HG03196 (cell line): Measurements from ENCODE around the gene AKAP12.

Experiments
- ATAC-seq: cut with Tn5 transposase; IDR thresholded peaks from one replicate; pipeline ENCODE4 v1.9.1; 2021; ENCODE audit not compliant: unreplicated experiment

The AKAP12 gene

DNA sequence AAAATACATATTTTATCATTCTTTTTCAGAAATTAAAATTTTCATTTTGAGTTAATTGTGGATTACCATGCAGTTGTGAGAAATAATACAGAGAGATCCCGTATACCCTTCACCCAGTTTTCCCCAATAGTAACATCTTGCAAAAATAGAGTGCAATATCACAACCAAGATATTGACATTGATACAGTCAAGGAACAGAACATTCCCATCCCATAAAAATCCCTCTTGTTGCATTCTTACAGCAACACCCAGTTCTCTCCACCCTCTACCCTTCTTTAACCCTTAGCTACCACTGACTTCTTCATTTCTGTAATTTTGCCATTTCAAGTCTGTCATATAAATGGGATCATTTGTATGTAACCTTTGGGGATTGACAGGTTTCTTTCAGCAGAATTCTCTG lies 6.9 kb upstream of the AKAP12 start:
- ATAC-seq: no peak

DNA sequence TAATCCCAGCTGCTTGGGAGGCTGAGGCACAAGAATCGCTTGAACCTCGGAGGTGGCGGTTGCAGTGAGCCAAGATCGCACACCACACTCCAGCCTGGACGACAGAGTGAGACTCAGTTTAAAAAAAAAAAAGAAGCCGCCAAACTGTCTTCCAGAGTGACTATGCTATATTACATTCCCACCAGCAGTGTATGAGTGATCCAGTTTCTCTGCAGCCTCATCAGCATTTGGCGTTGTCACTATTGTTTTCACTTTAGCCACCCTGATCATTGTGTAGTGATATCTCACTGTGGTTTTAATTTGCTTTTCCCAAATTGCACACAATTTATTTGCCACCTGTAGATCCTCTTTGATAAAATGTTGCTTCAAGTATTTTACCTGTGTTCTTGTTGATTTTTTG lies 6.0 kb upstream of the AKAP12 start:
- no peak for ATAC-seq

DNA sequence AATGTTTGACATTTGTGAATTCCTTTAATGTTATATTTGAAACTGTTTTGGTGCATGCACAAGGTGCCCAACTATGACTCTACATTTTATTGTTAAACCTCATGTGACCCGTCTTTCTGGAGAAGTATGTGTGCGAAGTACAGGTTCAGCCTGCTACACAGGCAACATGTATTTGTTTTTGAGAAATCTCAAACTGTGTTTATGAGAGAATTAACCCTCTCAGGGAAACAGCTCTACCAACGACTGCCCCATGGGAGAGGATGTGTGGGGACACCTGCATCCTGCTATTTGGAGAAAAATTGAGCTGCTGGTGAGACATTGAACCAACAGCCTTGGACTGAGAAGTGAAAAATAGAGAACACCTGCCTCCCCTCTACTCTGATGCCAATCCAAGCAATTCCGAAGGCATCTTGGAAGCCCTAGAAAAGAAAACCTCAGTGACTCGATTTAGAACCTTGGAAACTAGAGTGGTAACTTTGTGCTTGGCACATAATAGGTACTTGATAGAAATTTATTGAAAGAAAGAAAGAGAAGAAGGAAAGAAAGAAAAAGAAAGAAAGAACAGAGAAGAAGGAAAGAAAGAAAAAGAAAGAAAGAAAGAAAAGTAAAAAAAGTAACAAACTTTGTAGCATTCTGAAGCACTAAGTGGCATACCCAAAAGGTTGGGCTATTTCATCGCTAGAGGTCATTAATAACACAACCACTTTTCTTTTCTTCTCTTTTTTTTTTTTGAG lies 2.9 kb upstream of the AKAP12 start:
- no peak for ATAC-seq

DNA sequence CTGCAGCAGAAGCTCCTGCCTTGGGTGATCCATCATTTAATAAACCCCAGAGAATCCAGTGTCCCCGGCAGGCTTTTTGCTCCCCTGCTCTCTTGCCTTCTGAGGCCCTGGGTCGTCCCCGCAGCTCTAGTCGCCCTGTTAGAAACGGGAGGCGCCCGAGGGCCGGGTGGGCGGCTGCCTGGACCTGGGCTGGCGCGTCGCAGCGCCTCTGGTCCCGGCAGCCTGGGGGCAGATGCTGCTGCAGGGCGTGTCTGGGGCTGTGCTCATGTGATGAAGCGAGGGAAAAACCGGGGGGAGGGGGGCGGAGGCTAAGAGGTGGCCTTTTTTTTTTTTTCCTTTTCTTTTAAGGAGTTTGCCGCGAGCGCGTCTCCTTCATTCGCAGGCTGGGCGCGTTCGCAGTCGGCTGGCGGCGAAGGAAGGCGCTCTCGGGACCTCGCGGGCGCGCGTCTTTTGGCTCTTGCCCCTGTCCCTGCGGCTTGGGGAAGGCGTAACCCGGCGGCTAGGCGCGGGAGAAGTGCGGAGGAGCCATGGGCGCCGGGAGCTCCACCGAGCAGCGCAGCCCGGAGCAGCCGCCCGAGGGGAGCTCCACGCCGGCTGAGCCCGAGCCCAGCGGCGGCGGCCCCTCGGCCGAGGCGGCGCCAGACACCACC lies 394 bp downstream of the AKAP12 start:
- ATAC-seq: no peak

DNA sequence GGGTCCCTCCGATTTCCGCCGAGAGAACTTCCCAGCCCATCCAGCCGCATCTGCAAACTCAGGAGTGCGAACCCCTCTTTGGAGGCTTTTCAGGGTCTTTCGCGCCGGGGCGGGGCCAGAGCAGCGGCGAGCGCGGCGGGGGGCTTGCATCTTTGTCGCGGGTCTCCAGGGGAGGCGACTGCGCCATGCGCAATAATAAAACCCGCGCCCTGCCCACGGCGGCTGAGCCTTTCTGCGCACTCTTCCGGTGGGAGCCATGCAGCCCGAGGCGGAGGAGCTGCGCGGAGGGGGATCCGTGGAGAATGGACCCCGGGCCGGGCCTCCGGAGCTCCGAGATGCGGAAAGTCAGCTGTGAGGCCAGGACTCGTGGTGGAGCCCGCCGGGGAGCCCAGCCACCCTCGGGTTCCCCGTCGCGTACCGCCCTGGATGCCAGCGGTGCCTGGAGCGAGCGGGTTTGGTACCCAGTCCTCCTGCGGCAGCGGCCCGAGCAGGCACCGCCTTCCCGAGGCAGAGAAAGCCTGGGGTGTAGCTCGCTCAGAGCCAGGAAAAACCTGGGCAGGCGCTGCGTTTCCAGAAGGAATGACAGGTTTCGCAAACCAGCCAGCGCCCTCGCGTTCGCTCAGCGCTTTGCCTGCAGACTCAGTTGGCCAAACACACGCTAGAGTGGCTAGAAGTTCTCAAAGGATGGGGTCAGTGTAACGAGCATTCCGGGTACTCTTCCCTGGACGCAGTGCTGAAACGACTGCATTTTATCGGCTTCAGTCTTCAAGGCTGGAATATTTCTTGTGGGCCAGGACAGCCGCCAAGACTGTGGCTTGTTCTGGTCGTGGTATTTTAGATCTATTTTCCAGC lies 1.2 kb downstream of the AKAP12 start:
- ATAC-seq: no peak

DNA sequence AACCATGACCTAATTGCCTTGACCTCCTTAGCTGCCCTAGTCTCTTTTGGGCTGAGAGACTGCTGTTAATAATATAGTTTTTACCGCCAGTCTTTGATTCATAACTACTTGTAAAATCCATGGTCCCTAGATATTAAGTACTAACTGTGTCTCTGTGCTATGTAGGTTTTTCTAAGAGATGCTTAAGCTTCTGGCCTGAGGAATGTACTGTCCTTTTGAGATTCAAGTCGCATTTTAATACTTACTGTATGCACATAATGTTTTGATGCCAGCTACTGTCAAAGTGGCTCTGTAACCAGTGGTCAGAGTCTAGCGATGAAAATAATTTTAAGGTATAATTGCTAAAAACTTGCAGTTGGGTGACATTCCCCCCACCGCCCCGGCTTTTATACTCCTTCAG lies 2.1 kb downstream of the AKAP12 start:
- ATAC-seq: no peak

DNA sequence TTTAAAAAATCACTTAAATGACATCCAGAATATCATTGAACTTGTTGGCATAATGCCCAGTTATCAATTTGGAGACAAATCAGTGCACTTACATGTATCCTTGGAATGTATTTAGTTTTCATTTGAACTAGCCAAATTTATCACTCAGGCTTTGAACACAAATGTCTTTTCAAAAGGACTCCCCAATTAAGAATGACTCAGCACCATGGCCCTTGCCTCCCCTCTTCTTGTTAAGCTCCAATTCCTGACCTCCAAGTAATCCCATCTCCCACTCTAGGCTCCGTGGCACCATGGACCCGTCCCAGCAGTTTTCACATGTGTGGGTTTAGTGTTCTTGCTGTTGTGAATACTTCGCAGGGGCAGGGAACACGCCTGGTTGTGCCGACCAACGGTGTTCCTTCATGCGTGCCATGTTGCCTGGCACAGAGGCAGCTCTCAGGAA lies 2.7 kb downstream of the AKAP12 start:
- ATAC-seq: no peak

DNA sequence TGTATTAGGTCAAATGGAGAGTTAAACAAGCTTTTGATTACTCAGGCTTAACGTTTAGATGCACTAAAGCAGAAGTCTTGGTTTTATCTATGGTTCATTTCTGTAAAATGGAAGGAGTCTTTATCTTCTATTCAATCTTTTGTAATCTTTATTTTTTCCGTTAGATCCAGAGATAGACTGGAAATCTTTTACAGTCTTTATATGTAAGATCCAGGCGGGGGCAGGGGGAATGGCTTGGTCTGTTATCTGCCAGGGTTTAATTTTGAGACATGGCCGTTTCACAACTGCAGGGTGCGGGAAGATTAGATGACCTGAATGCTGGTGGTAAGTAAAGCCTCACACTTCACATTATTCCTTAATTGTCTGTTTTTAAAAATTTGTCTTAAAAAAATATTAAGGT lies 3.7 kb downstream of the AKAP12 start:
- ATAC-seq: no peak

DNA sequence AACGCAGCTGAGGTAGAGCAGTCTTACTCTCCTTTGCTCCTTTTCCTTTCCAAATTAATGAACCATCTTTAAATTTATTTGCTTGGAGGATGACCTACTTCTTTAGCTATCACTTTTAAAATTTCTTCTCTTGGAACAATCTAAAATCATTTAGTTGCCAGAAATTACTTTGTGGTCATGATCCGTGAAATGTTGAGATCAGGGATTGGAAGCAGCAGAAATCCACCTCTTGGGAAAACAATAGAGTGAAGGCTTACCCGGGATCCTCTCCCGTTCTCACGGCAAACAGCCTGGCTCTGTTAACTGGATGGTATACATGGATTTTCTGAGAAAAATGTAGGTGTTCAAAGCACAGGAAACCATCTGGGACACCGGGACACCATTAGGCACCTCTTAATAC lies 7.7 kb downstream of the AKAP12 start:
- no peak for ATAC-seq

DNA sequence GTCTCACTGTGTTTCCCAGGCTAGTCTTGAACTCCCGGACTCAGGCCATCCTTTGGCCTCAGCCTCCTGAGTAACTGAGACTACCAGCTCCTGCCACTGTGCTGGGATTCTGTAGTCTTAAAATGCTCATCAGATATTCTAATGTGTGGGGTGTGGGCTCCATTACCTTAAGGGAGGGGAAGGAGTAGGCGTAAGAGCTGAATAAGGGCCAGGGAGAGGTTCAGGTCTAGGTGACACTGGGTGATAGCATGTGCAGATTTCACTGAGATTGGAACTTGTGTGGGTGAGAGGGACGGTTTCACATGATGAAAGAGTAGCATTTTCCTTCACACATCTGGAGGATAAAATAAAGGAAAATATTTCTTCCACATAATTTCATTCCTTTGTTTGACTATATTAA lies 8.5 kb downstream of the AKAP12 start:
- ATAC-seq: no peak

DNA sequence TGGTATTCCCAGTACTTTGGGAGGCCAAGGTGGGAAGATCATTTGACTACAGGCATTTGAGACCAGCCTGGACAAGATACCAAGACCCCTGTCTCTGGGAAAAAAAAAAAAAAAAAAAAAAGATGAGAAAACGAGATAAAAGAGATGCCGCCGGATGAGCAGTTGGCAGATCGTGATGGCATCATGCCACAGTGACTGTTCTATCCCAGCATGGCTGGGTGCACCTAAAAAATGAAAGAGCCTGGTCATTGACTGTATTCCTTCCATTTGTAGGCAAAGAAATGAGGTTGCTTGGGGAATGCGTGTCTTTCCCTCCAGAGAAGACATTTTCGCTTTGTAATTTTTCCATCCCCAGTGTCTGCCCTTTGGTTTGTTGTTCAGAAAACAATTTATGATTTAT lies 12.9 kb downstream of the AKAP12 start:
- no peak for ATAC-seq

DNA sequence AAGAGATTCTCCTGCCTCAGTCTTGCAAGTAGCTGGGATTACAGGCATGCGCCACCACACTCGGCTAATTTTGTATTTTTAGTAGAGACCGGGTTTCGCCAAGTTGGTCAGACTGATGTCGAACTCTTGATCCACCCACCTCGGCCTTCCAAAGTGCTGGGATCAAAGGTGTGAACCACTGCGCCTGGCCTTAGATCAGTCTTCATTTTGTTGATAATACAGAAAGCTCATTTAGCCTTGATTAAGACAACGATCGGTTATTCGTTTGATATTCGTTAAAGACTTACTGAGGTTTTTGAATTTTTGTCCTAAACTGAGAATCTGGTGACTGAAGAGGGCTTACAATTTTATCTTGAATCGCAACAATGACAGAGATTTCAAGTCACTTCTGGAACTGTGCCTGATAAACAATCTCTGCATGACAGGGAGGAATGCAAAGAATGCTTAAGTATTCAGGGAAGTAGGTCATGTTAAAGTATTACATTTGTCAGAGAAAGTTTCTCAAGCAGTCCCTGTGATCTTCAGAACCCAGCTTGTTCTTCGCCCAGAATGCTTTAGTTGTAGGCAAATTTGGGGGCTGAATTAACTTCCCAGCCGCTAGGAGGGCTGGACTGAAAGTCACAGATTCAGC lies 14.8 kb downstream of the AKAP12 start:
- ATAC-seq: no peak

DNA sequence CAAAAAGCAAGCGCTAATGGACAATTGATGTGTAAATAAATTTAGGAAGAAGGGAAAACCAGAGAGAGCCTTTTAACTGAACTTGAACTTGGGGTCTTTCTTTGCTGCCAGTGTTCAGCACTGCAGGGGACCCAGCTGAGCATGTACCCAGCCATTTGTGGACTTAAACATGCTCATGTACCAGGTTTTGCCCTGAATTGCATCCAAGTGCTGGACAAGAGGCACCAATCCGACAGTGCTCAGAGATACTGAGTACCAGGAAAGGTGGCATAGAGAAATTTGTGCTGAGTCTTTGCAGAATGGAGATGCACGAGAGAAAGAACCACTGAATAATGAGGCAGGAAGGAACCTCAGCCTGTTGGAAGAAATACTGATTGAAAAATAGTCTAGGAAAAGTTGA lies 16.0 kb downstream of the AKAP12 start:
- ATAC-seq: no peak

DNA sequence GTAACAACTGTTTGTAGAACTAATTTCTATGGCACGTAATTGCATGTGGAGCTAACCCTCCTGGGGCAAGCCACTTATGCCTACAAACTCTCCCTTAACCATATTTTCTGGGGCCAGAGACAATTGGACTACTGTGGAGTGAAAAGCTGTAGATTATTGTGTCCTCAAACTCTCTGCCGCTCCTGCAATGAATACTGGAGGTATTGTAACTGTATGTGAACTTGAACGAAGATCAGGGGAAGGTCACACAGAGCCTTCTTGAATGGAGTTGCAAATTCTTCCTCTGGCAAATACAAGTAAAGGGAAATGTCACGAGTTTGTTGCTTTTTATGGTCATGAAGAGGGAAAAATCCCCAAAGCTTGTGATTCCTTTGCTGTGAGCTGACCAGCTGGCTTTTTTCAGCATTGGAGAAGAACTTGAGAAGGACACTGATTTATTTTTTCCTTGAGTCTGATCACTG lies 18.2 kb downstream of the AKAP12 start:
- no peak for ATAC-seq

DNA sequence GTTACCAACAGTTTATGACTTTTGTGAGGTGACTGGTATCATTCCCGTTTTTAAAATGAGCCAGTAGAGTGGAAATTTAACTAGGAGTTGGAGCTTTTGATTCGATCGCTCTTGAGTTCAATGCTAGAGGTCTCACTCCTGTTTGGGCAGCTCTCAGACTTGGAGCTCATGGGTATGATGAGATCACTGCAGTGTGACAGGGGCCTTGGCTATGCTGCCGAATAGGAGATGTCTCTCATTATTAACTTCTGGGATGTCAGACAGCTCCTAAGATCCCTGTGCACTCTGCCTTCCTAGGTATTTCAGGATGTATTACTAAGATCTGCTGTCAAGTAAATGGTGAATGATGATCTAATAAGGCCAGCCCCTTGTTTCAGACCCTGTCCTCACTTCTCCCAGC lies 20.4 kb downstream of the AKAP12 start:
- ATAC-seq: no peak

DNA sequence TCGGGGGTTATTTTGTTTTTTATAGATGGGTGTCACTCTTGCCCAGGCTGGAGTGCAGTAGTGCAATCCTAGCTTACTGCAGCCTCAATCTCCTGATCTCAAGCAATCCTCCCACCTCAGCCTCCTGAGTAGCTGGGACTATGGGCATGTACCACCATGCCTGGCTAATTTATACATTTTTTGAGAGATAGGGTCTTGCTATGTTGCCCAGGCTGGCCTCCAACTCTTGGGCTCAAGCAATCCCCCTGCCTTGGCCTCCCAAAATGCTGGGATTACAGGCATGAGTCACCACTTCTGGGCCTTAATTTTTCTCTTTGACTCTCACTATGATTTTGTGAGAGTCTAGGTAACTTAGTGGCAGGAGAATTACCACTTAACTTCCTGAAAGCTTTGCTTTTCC lies 23.3 kb downstream of the AKAP12 start:
- ATAC-seq: no peak

DNA sequence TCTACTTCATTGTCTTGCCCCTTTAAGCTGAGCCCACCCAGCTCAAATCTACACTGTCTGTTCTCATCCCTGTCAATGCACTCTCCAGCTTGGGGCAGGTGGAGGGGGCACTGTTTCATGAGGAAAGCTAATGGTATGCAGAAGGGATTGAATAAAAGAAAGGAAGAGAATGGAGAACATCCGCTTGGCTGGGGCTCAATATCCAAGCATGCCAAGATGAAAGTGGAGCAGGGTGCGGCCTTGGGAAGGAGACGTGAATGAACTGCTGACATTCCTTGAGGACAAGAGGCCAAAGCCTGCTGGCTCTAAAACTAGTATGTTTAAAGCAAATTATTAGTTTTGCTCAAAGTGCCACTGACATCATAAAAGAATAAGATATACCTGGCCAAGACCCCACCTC lies 24.2 kb downstream of the AKAP12 start:
- no peak for ATAC-seq

DNA sequence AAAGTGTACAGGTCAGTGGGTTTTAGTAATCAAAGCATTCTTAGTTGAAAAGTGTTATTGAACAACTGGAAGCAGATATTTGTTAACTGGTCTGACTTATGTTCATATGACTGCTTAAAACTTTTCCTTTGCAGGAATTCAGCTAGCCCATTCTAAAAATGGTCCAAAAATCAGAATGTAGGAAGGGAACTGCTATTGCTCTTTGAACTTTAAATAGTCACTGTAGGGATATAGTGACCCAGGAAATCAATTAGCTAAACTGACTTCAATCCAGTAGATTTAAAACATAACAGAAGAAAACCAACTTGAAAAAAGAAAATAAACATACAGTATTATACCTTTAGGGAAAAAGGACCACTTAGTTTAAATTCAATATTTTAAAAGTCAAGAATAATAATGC lies 25.5 kb downstream of the AKAP12 start:
- ATAC-seq: no peak

DNA sequence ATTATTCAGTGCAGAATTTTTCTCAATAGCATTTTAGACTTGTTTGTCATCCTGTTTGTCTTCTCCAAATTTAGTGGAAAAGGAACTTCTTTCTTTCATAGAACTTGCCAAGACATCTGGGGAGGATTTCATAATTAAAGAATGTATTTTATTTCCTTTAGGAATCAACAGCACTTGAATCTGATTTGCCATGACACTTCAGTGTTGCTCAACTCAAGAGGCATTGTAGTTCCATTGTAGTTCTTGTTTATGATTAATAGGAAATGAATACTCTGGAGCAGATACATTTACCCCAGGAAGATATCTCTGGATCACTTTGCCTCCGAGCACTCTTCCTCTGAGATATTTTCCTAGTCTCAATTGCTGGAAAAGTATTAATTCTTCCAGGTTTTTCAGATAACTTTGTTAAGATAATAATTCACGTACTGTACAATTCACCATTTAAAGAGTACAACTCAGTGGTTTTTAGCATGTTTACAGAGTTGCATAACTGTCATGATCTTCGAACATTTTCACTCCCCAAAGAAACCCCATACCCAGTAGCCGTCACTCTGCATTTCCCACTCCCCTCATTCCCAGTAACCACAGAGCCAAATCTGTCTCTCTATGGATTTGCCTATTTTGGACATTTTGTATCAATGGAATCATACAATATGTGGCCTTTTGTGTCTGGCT lies 29.7 kb downstream of the AKAP12 start:
- ATAC-seq: no peak

DNA sequence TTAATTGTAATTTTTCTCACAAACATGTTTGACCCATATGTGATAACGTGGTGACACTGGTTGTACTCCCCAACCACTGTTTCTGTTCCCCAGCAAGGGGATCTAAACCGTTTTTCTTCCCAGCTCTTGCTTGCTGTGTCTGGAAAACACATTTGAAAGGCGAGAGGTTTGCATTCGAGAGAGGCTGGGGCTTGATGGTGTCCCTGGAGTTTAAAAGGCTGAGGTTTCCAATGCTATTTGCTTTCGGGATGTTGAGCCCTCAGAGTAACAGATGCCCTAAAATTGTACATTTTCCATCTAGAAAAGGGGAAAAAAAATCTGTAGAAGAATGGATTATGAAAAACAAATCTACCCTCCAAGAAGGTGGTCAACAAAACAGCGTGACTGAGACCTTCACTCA lies 35.4 kb downstream of the AKAP12 start:
- ATAC-seq: no peak

DNA sequence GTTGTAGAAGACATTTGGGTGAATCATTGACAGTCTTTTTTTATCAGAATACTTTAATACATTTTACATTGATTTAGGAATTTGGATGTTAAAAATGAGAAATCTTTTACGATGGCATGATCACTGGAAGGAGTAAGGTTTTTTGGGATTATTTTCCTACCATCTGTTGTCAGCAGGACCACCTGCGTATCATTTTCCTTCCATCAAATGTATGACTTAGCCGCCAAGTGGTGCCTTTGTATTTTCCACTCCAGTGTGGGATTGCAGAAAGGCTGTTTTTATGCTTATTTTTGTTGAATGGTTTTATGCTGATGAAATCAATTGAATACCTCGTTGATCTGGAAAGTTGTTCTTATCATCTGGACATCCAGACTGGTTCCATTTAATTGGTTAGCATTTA lies 35.8 kb downstream of the AKAP12 start:
- ATAC-seq: no peak
